H9 (cell line): Measurements from ENCODE around the gene ALDH5A1. TPM values are rescaled to one million over a fixed set of nuclear protein-coding genes. Genes with fewer than 3 reads are reported as not detected.

Experiments
- DNase-seq: peaks from one replicate; pipeline ENCODE4 v3.0.0-alpha.2; 2017
- H2AFZ ChIP-seq: one replicate; pipeline ENCODE4 v1.6.1; 2013; ENCODE audit warnings: mild to moderate bottlenecking, low read length, control low read depth, moderate library complexity
- H2AK5ac ChIP-seq: 2 replicates; pipeline ENCODE4 v1.6.1; 2013; ENCODE audit warnings: low read length, control low read depth, mixed read lengths; ENCODE audit not compliant: insufficient read length
- H2BK120ac ChIP-seq: one replicate; pipeline ENCODE4 v1.6.1; 2013; ENCODE audit warnings: low read depth, mild to moderate bottlenecking, low read length, control low read depth, inconsistent platforms; ENCODE audit not compliant: poor library complexity, severe bottlenecking
- H2BK12ac ChIP-seq: 2 replicates; pipeline ENCODE4 v1.6.1; 2013; ENCODE audit warnings: low read length, control low read depth, mixed read lengths, low read depth; ENCODE audit not compliant: insufficient read length
- H2BK15ac ChIP-seq: 2 replicates; pipeline ENCODE4 v1.6.1; 2013; ENCODE audit warnings: low read depth, low read length, control low read depth
- H2BK20ac ChIP-seq: one replicate; pipeline ENCODE4 v1.6.1; 2013; ENCODE audit warnings: low read depth, mild to moderate bottlenecking, low read length, control low read depth, inconsistent platforms; ENCODE audit not compliant: poor library complexity, severe bottlenecking
- H2BK5ac ChIP-seq: 2 replicates; pipeline ENCODE4 v1.6.1; 2013; ENCODE audit warnings: low read length, control low read depth, mixed read lengths; ENCODE audit not compliant: insufficient read length
- H3K14ac ChIP-seq: 2 replicates; pipeline ENCODE4 v1.6.1; 2013; ENCODE audit warnings: low read length, control low read depth; ENCODE audit not compliant: insufficient read depth
- H3K18ac ChIP-seq: 2 replicates; pipeline ENCODE4 v1.6.1; 2013; ENCODE audit warnings: low read depth, mild to moderate bottlenecking, mixed read lengths, low read length, control low read depth; ENCODE audit not compliant: insufficient read length
- H3K23ac ChIP-seq: 2 replicates; pipeline ENCODE4 v1.6.1; 2013; ENCODE audit warnings: low read length, control low read depth, mixed read lengths, low read depth; ENCODE audit not compliant: insufficient read length
- H3K23me2 ChIP-seq: 2 replicates; pipeline ENCODE4 v1.6.1; 2013; ENCODE audit warnings: low read depth, mild to moderate bottlenecking, mixed read lengths, low read length, control low read depth; ENCODE audit not compliant: insufficient read length, poor library complexity, severe bottlenecking
- H3K27ac ChIP-seq: 2 replicates; pipeline ENCODE4 v1.5.1; 2013; ENCODE audit warnings: low read length, control low read depth, mixed read lengths, low read depth; ENCODE audit not compliant: insufficient read length
- H3K27me3 ChIP-seq: 2 replicates; pipeline ENCODE4 v1.6.1; 2013; ENCODE audit warnings: low read length, control low read depth, inconsistent platforms; ENCODE audit not compliant: insufficient read depth
- H3K4ac ChIP-seq: 2 replicates; pipeline ENCODE4 v1.6.1; 2013; ENCODE audit warnings: low read depth, mild to moderate bottlenecking, control low read depth, inconsistent platforms, low read length, moderate library complexity
- H3K4me1 ChIP-seq: 2 replicates; pipeline ENCODE4 v1.6.1; 2013; ENCODE audit warnings: low read length, control low read depth, inconsistent platforms; ENCODE audit not compliant: insufficient read depth
- H3K4me2 ChIP-seq: 2 replicates; pipeline ENCODE4 v1.6.1; 2013; ENCODE audit warnings: low read length, control low read depth, mixed read lengths; ENCODE audit not compliant: insufficient read length, insufficient read depth
- H3K56ac ChIP-seq: 2 replicates; pipeline ENCODE4 v1.6.1; 2013; ENCODE audit warnings: low read depth, mild to moderate bottlenecking, mixed read lengths, low read length, control low read depth; ENCODE audit not compliant: insufficient read length
- H3K79me1 ChIP-seq: 2 replicates; pipeline ENCODE4 v1.6.1; 2013; ENCODE audit warnings: low read depth, mild to moderate bottlenecking, moderate library complexity, low read length, control low read depth, inconsistent platforms; ENCODE audit not compliant: insufficient read depth, poor library complexity, severe bottlenecking
- H3K79me2 ChIP-seq: 2 replicates; pipeline ENCODE4 v1.6.1; 2013; ENCODE audit warnings: low read length, control low read depth, inconsistent platforms; ENCODE audit not compliant: insufficient read depth
- H3K9ac ChIP-seq: 2 replicates; pipeline ENCODE4 v1.6.1; 2013; ENCODE audit warnings: low read length, control low read depth, mixed read lengths; ENCODE audit not compliant: insufficient read length; ENCODE audit errors: extremely low read depth
- H3K9me3 ChIP-seq: one replicate; pipeline ENCODE4 v1.6.1; 2013; ENCODE audit warnings: low read depth, low read length, inconsistent platforms; ENCODE audit not compliant: control insufficient read depth
- H3T11ph ChIP-seq: one replicate; pipeline ENCODE4 v1.6.1; 2013; ENCODE audit warnings: mild to moderate bottlenecking, low read length, control low read depth, inconsistent platforms
- H4K20me1 ChIP-seq: one replicate; pipeline ENCODE4 v1.6.1; 2013; ENCODE audit not compliant: control insufficient read depth, insufficient read length, insufficient read depth
- H4K5ac ChIP-seq: 2 replicates; pipeline ENCODE4 v1.6.1; 2013; ENCODE audit warnings: low read depth, mild to moderate bottlenecking, mixed read lengths, low read length, control low read depth; ENCODE audit not compliant: insufficient read length
- H4K8ac ChIP-seq: replicated peaks from 2 replicates; pipeline ENCODE4 v1.6.1; 2013; ENCODE audit warnings: low read length, control low read depth, mixed read lengths, low read depth; ENCODE audit not compliant: insufficient read length
- H4K91ac ChIP-seq: 2 replicates; pipeline ENCODE4 v1.6.1; 2013; ENCODE audit warnings: low read depth, mild to moderate bottlenecking, moderate library complexity, mixed read lengths, low read length, control low read depth; ENCODE audit not compliant: insufficient read length
- H3K27ac Mint-ChIP-seq, 3 experiments: 2 replicates in 2 of 3; 3 replicates in 1 of 3; pipeline ENCODE4 v1.8.0; 2020 to 2021; ENCODE audit warnings: mixed read lengths in 3 of 3, mild to moderate bottlenecking in 1 of 3, moderate library complexity in 1 of 3
- H3K27me3 Mint-ChIP-seq: 2 replicates; pipeline ENCODE4 v1.8.0; 2021; ENCODE audit warnings: low read depth, mild to moderate bottlenecking, moderate library complexity, mixed read lengths
- H3K36me3 Mint-ChIP-seq, 3 experiments: 2 replicates in 2 of 3; 3 replicates in 1 of 3; pipeline ENCODE4 v1.8.0; 2020 to 2021; ENCODE audit warnings: low read depth in 3 of 3, mixed read lengths in 3 of 3; ENCODE audit not compliant: insufficient read depth in 1 of 3
- H3K4me1 Mint-ChIP-seq, 2 experiments: 2 replicates each; pipeline ENCODE4 v1.8.0; 2020; ENCODE audit warnings: mixed read lengths in 2 of 2
- H3K4me3 Mint-ChIP-seq, 2 experiments: 2 replicates in 1 of 2; 3 replicates in 1 of 2; pipeline ENCODE4 v1.8.0; 2020 to 2021; ENCODE audit warnings: mild to moderate bottlenecking in 2 of 2, mixed read lengths in 2 of 2, moderate library complexity in 1 of 2
- H3K9me3 Mint-ChIP-seq, 2 experiments: 2 replicates in 1 of 2; 3 replicates in 1 of 2; pipeline ENCODE4 v1.8.0; 2020; ENCODE audit warnings: mild to moderate bottlenecking in 2 of 2, mixed read lengths in 2 of 2, moderate library complexity in 1 of 2
- CTCF ChIP-seq: fragments of 200-600 bp; sonication (generic); conservative IDR thresholded peaks from 3 replicates; pipeline ENCODE4 v1.8.0; 2021; ENCODE audit warnings: antibody characterized with exemption, mild to moderate bottlenecking
- WGBS: extraction: QIAGEN DNeasy Blood & Tissue Kit; methylation state at CpG from one replicate; pipeline ENCODE4 v1.1.7; 2013; ENCODE audit warnings: missing lambda C conversion rate, low lambda C conversion rate, mixed read lengths; ENCODE audit not compliant: insufficient read length; ENCODE audit errors: extremely low coverage; 5-methylcytosine and 5-hydroxymethylcytosine counted together
- total RNA-seq: library from RNA; stranded (reverse); gene quantifications from 2 replicates; pipeline ENCODE4 v1.2.1, GENCODE V29; 2021

ALDH5A1 gene
- total RNA-seq, 1 experiment from 2014 or later, result 5.4 TPM

- DNase-seq, result no peak
- H2BK20ac ChIP-seq, result no peak overlapping the region
- H2BK15ac ChIP-seq, result no peak overlapping the region
- no peaks in the 10 kb centered on the region for H3K4me1 ChIP-seq
- H2AK5ac ChIP-seq, result no peak overlapping the region
- no peaks in the 10 kb centered on the region for H3K79me1 ChIP-seq
- H3K9me3 ChIP-seq, result no peaks in the 10 kb centered on the region
- H4K8ac ChIP-seq, result no peak overlapping the region
- peaks cover 6 to 15% of the 10 kb centered on the region in 2 experiments for H3K4me1 Mint-ChIP-seq
- no peak overlapping the region for H3K56ac ChIP-seq
- no peak overlapping the region for H3K4me2 ChIP-seq
- no peak overlapping the region for H4K91ac ChIP-seq
- H3K4ac ChIP-seq, result no peak overlapping the region
- no peaks in the 10 kb centered on the region for H3K79me2 ChIP-seq
- no peak overlapping the region for H3K18ac ChIP-seq
- TF ChIP-seq CTCF, result no peak
- H3K27ac ChIP-seq, result no peak overlapping the region
- no peak overlapping the region for H3T11ph ChIP-seq
- no peaks in the 10 kb centered on the region for H3K9me3 Mint-ChIP-seq
- no CpG with 5 or more reads among the region's 3 CpGs for WGBS
- no peak overlapping the region for H2BK5ac ChIP-seq
- peaks cover 3% of the 10 kb centered on the region; the same call in 1 of the 2 replicates for H3K27me3 Mint-ChIP-seq
- no peak overlapping the region for H3K14ac ChIP-seq
- no peaks in the 10 kb centered on the region for H3K27me3 ChIP-seq
- H4K20me1 ChIP-seq, result no peaks in the 10 kb centered on the region
- H3K36me3 Mint-ChIP-seq, result no peaks in the 10 kb centered on the region
- no peak overlapping the region for H2BK120ac ChIP-seq
- no peak overlapping the region for H2BK12ac ChIP-seq
- H3K4me3 Mint-ChIP-seq, result no peak overlapping the region
- H2AFZ ChIP-seq, result no peak overlapping the region
- no peaks in the 10 kb centered on the region for H3K23me2 ChIP-seq
- H4K5ac ChIP-seq, result no peak overlapping the region
- no peak overlapping the region for H3K27ac Mint-ChIP-seq
- H3K23ac ChIP-seq, result no peak overlapping the region
- no peak overlapping the region for H3K9ac ChIP-seq
Measured at GRCh38 chr6:24545691-24546090, 50.9 kb downstream of the ALDH5A1 start.
